HEK293 (cell line): Measurements from ENCODE around the gene BRD8.

Experiments
- KLF1 ChIP-seq: fragments of 450-650 bp; formaldehyde crosslinking; IDR thresholded peaks from 2 replicates; pipeline ENCODE4 v1.5.1; 2016; ENCODE audit warnings: missing biosample characterization, missing genetic modification characterization
- YY1 ChIP-seq: fragments of 450-650 bp; formaldehyde crosslinking; IDR thresholded peaks from 2 replicates; pipeline ENCODE4 v1.5.1; 2018; ENCODE audit warnings: missing biosample characterization, missing genetic modification characterization
- TF ChIP-seq, protein P1 (sequence below): fragments of 450-650 bp; formaldehyde crosslinking; IDR thresholded peaks from 2 replicates; pipeline ENCODE4 v1.5.1; 2016; ENCODE audit warnings: missing biosample characterization, missing genetic modification characterization
- TF ChIP-seq, protein P2 (sequence below): fragments of 450-650 bp; formaldehyde crosslinking; IDR thresholded peaks from 2 replicates; pipeline ENCODE4 v1.5.1; 2016; ENCODE audit warnings: missing biosample characterization, missing genetic modification characterization
- TF ChIP-seq, protein P3 (sequence below): fragments of 450-650 bp; formaldehyde crosslinking; IDR thresholded peaks from 2 replicates; pipeline ENCODE4 v1.5.1; 2016; ENCODE audit warnings: missing biosample characterization, missing genetic modification characterization, low read depth

DNA sequence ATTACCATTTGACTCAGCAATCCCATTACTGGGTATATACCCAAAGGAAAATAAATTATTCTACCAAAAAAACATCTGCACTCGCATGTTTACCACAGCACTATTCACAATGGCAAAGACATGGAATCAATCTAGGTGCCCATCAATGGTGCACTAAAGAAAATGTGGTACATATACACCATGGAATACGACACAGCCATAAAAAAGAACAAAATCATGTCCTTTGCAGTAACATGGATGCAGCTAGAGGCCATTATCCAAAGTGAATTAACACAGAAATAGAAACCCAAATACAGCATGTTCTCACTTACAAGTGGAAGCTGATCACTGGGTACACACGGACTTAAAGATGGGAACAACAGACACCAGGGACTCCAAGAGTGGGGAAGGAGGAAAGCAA is 32.6 kb upstream of the BRD8 start:
- no peak for TF ChIP-seq KLF1 (tag by site-specific recombination)
- TF ChIP-seq, protein P1, sequence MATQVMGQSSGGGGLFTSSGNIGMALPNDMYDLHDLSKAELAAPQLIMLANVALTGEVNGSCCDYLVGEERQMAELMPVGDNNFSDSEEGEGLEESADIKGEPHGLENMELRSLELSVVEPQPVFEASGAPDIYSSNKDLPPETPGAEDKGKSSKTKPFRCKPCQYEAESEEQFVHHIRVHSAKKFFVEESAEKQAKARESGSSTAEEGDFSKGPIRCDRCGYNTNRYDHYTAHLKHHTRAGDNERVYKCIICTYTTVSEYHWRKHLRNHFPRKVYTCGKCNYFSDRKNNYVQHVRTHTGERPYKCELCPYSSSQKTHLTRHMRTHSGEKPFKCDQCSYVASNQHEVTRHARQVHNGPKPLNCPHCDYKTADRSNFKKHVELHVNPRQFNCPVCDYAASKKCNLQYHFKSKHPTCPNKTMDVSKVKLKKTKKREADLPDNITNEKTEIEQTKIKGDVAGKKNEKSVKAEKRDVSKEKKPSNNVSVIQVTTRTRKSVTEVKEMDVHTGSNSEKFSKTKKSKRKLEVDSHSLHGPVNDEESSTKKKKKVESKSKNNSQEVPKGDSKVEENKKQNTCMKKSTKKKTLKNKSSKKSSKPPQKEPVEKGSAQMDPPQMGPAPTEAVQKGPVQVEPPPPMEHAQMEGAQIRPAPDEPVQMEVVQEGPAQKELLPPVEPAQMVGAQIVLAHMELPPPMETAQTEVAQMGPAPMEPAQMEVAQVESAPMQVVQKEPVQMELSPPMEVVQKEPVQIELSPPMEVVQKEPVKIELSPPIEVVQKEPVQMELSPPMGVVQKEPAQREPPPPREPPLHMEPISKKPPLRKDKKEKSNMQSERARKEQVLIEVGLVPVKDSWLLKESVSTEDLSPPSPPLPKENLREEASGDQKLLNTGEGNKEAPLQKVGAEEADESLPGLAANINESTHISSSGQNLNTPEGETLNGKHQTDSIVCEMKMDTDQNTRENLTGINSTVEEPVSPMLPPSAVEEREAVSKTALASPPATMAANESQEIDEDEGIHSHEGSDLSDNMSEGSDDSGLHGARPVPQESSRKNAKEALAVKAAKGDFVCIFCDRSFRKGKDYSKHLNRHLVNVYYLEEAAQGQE, result no peak
- TF ChIP-seq, protein P2, sequence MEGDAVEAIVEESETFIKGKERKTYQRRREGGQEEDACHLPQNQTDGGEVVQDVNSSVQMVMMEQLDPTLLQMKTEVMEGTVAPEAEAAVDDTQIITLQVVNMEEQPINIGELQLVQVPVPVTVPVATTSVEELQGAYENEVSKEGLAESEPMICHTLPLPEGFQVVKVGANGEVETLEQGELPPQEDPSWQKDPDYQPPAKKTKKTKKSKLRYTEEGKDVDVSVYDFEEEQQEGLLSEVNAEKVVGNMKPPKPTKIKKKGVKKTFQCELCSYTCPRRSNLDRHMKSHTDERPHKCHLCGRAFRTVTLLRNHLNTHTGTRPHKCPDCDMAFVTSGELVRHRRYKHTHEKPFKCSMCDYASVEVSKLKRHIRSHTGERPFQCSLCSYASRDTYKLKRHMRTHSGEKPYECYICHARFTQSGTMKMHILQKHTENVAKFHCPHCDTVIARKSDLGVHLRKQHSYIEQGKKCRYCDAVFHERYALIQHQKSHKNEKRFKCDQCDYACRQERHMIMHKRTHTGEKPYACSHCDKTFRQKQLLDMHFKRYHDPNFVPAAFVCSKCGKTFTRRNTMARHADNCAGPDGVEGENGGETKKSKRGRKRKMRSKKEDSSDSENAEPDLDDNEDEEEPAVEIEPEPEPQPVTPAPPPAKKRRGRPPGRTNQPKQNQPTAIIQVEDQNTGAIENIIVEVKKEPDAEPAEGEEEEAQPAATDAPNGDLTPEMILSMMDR, result no peak
- TF ChIP-seq, protein P3, sequence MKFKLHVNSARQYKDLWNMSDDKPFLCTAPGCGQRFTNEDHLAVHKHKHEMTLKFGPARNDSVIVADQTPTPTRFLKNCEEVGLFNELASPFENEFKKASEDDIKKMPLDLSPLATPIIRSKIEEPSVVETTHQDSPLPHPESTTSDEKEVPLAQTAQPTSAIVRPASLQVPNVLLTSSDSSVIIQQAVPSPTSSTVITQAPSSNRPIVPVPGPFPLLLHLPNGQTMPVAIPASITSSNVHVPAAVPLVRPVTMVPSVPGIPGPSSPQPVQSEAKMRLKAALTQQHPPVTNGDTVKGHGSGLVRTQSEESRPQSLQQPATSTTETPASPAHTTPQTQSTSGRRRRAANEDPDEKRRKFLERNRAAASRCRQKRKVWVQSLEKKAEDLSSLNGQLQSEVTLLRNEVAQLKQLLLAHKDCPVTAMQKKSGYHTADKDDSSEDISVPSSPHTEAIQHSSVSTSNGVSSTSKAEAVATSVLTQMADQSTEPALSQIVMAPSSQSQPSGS (tag by site-specific recombination), result no peak
- TF ChIP-seq YY1 (tag by site-specific recombination), result no peak
